CD4-positive, alpha-beta T cell (primary cell): Measurements from ENCODE around the gene ALDH3A2. TPM values are rescaled to one million over a fixed set of nuclear protein-coding genes. Genes with fewer than 3 reads are reported as not detected.

Source experiments
- ATAC-seq: fragments of 200-7000 bp; cut with Tn5 transposase; one replicate; pipeline ENCODE4 v1.10.0; 2022; ENCODE audit warnings: mild to moderate bottlenecking; ENCODE audit not compliant: poor library complexity
- CTCF ChIA-PET: fragments of 350-600 bp; sonication (Branson Sonifier 250); formaldehyde crosslinking; loops from one replicate; lab custom pipeline; 2021; ENCODE audit warnings: antibody characterized with exemption, inconsistent platforms; lab: Charles Lee
- POLR2A ChIA-PET: fragments of 350-600 bp; sonication (Branson Sonifier 250); formaldehyde crosslinking; loops from one replicate; lab custom pipeline; 2021; ENCODE audit warnings: antibody characterized with exemption, inconsistent platforms; lab: Charles Lee
- DNase-seq, 14 experiments: peaks; one replicate each; pipeline ENCODE4 v3.0.0-alpha.2; 2013 to 2020; ENCODE audit warnings: mixed read lengths in 2 of 14
- H3K27ac ChIP-seq, 2 donors: one replicate each; pipeline versions ENCODE4 v1.5.1 to v1.7.0; 2013; ENCODE audit warnings: low read length in 2 of 2, low read depth in 1 of 2, mild to moderate bottlenecking in 1 of 2
- H3K27me3 ChIP-seq, 2 experiments: 1 replicate in 1 of 2; 2 replicates in 1 of 2; pipeline versions ENCODE4 v1.6.1 to v1.7.0; 2013; ENCODE audit warnings: low read length in 2 of 2, control low read depth in 1 of 2, mild to moderate bottlenecking in 1 of 2, moderate library complexity in 1 of 2; ENCODE audit not compliant: insufficient read depth in 2 of 2, control insufficient read depth in 1 of 2
- H3K36me3 ChIP-seq: one replicate; pipeline ENCODE4 v1.6.1; 2013; ENCODE audit warnings: low read length, control low read depth; ENCODE audit not compliant: insufficient read depth
- H3K4me1 ChIP-seq: one replicate; pipeline ENCODE4 v1.6.1; 2013; ENCODE audit warnings: low read length, control low read depth; ENCODE audit not compliant: insufficient read depth
- H3K4me3 ChIP-seq: one replicate; pipeline ENCODE4 v1.5.1; 2013; ENCODE audit warnings: mild to moderate bottlenecking, low read length, moderate library complexity
- H3K9me3 ChIP-seq, 2 experiments: 1 replicate in 1 of 2; 2 replicates in 1 of 2; pipeline versions ENCODE4 v1.6.1 to v1.7.0; 2013; ENCODE audit warnings: low read length in 2 of 2, mild to moderate bottlenecking in 2 of 2, control low read depth in 1 of 2, moderate library complexity in 1 of 2; ENCODE audit not compliant: control insufficient read depth in 1 of 2, insufficient read depth in 1 of 2
- H3K27ac Mint-ChIP-seq: one replicate; pipeline ENCODE4 v1.8.0; 2020; ENCODE audit warnings: mixed read lengths
- H3K27me3 Mint-ChIP-seq: one replicate; pipeline ENCODE4 v1.8.0; 2021; ENCODE audit warnings: mixed read lengths
- H3K36me3 Mint-ChIP-seq: one replicate; pipeline ENCODE4 v1.8.0; 2021; ENCODE audit warnings: low read depth, mixed read lengths
- H3K4me1 Mint-ChIP-seq: one replicate; pipeline ENCODE4 v1.8.0; 2021; ENCODE audit warnings: low read depth, mixed read lengths
- H3K4me3 Mint-ChIP-seq: one replicate; pipeline ENCODE4 v1.8.0; 2020; ENCODE audit warnings: mild to moderate bottlenecking, mixed read lengths
- H3K9me3 Mint-ChIP-seq: one replicate; pipeline ENCODE4 v1.8.0; 2020; ENCODE audit warnings: mixed read lengths
- CTCF ChIP-seq: fragments of 200-600 bp; IDR thresholded peaks from one replicate; pipeline ENCODE4 v1.8.0; 2022; ENCODE audit warnings: antibody characterized with exemption, mild to moderate bottlenecking
- intact Hi-C, 2 experiments: fragments of 100-400 bp; cut with DNase I in 1 of 2; cut with micrococcal nuclease in 1 of 2; formaldehyde crosslinking; loops; one replicate each; pipeline versions ENCODE4 v1.15.1 to v1.9.0; 2023 to 2025; cut with DNase I, micrococcal nuclease
- total RNA-seq, 174 experiments: library from RNA in 2 of 174; stranded (reverse) in 2 of 174; gene quantifications; one replicate each; pipeline ENCODE4 v1.2.3 and lab custom pipeline; 2021 to 2026

The ALDH3A2 gene
- total RNA-seq, 2 experiments from 2014 or later = 20.0 to 20.9 TPM

DNA sequence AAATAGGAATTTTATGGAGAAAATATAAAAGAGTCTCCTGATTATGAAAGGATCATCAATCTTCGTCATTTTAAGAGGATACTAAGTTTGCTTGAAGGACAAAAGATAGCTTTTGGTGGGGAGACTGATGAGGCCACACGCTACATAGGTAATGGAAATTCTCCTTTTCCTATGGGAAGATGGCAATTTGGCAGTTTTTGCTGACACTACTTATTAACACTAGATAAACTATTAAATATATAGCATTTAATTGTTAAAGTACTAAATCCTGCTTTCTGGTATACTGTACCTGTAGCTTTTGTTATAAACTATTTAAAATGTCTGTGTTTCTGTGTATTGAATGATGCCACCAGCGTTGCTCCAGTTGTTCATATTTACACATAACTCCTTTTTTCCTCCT is 12.6 kb downstream of the ALDH3A2 start:
- H3K4me3 ChIP-seq = no peak overlapping the region
- no peak overlapping the region for H3K27ac ChIP-seq
- Mint-ChIP-seq H3K9me3 (no peaks in the 10 kb centered on the region), H3K27me3 (no peaks in the 10 kb centered on the region), H3K27ac (no peak overlapping the region), H3K4me3 (no peak overlapping the region), H3K36me3 (peaks cover 78% of the 10 kb centered on the region), H3K4me1 (no peaks in the 10 kb centered on the region)
- no peak for TF ChIP-seq CTCF
- ATAC-seq (no peak), DNase-seq (no peak)
- no peaks in the 10 kb centered on the region for H3K9me3 ChIP-seq
- CTCF ChIA-PET = no interaction called here
- H3K4me1 ChIP-seq = no peaks in the 10 kb centered on the region
- intact Hi-C loops = loop anchor here in 1 of 2 experiments (10.0 kb wide), 1 partner anchor 164 kb away; no protein-coding TSS in a partner anchor
- no peaks in the 10 kb centered on the region for H3K27me3 ChIP-seq
- POLR2A ChIA-PET = no interaction called here
- peaks cover 50% of the 10 kb centered on the region for H3K36me3 ChIP-seq

GRCh38 chr17:19663097-19663496 is 14.5 kb downstream of the ALDH3A2 start:
- DNase-seq (no peak), ATAC-seq (no peak)
- Histone ChIP-seq H3K4me3 (no peak overlapping the region), H3K27ac (no peak overlapping the region), H3K27me3 (no peaks in the 10 kb centered on the region), H3K36me3 (peaks cover 39% of the 10 kb centered on the region), H3K4me1 (no peaks in the 10 kb centered on the region), H3K9me3 (no peaks in the 10 kb centered on the region)
- Mint-ChIP-seq H3K4me3 (no peak overlapping the region), H3K36me3 (peaks cover 66% of the 10 kb centered on the region), H3K9me3 (no peaks in the 10 kb centered on the region), H3K27me3 (no peaks in the 10 kb centered on the region), H3K27ac (no peak overlapping the region), H3K4me1 (no peaks in the 10 kb centered on the region)
- ChIA-PET CTCF (no interaction called here), POLR2A (no interaction called here)
- no peak for TF ChIP-seq CTCF
- intact Hi-C loops = loop anchor here in 1 of 2 experiments (10.0 kb wide), 1 partner anchor 162 kb away; no protein-coding TSS in a partner anchor

GRCh38 chr17:19664136-19664820 is 15.7 kb downstream of the ALDH3A2 start:
- no peaks in the 10 kb centered on the region for H3K27me3 ChIP-seq
- peaks cover 63% of the 10 kb centered on the region for H3K36me3 Mint-ChIP-seq
- POLR2A ChIA-PET = interaction anchor here (1.7 kb wide), 1 partner anchor 16 kb away, joined by 4 read pairs; the partner anchor contains the start of gene ALDH3A2
- CTCF ChIA-PET = no interaction called here
- H3K4me3 ChIP-seq = no peak overlapping the region
- no peaks in the 10 kb centered on the region for H3K9me3 ChIP-seq
- DNase-seq (no peak), ATAC-seq (no peak)
- H3K27ac Mint-ChIP-seq = no peak overlapping the region
- no peak overlapping the region for H3K4me3 Mint-ChIP-seq
- H3K27me3 Mint-ChIP-seq = no peaks in the 10 kb centered on the region
- H3K4me1 ChIP-seq = no peaks in the 10 kb centered on the region
- H3K4me1 Mint-ChIP-seq = no peaks in the 10 kb centered on the region
- H3K9me3 Mint-ChIP-seq = no peaks in the 10 kb centered on the region
- intact Hi-C loops = loop anchor here in 1 of 2 experiments (10.0 kb wide), 1 partner anchor 161 kb away; no protein-coding TSS in a partner anchor
- no peak overlapping the region for H3K27ac ChIP-seq
- no peak for TF ChIP-seq CTCF
- peaks cover 39% of the 10 kb centered on the region for H3K36me3 ChIP-seq
